ENCODE results near the gene NCBP2.
A peak's percentile ranks its signal among the peaks of the same experiment; 100 is the strongest.
"Not testable (repeated sequence)": the region's sequence is repeated elsewhere in the genome, so short reads cannot be mapped to it uniquely, and the experiment has no call there.

Gene NCBP2

GRCh38 chr3:196948442-196949284, 6.3 kb upstream of the NCBP2 start:
- no peak for TF ChIP-seq CTCF (IDR thresholded peaks at IDR 0.05; ENCODE audit: low read depth, low read length)
- H3K4me3 ChIP-seq (replicated peaks in 1 of 2; ENCODE audit: low read depth in 2 of 2, low read length in 2 of 2), result no peak overlapping the region

GRCh38 chr3:196947860-196948441, 5.6 kb upstream of the NCBP2 start:
- no peak overlapping the region for H3K4me3 ChIP-seq (replicated peaks in 1 of 2; ENCODE audit: low read depth in 2 of 2, low read length in 2 of 2)
- no peak for TF ChIP-seq CTCF (IDR thresholded peaks at IDR 0.05; ENCODE audit: low read depth, low read length)
- DNase-seq (ENCODE audit: low read depth in 2 of 2), result no peak

More at GRCh38 chr3:196948442-196949284, 6.3 kb upstream of the NCBP2 start:
- DNase-seq (ENCODE audit: low read depth in 2 of 2), result peak in 1 of 2 donors; percentile 16

- DNase-seq (ENCODE audit: low read depth in 2 of 2), result no peak
- no peak overlapping the region for H3K4me3 ChIP-seq (replicated peaks in 1 of 2; ENCODE audit: low read depth in 2 of 2, low read length in 2 of 2)
Measured at GRCh38 chr3:196947136-196947859, 5.0 kb upstream of the NCBP2 start.

GRCh38 chr3:196944037-196944790, 1.9 kb upstream of the NCBP2 start:
- DNase-seq (ENCODE audit: low read depth in 2 of 2); H3K4me3 ChIP-seq (replicated peaks in 1 of 2; ENCODE audit: low read depth in 2 of 2, low read length in 2 of 2): not testable (repeated sequence)

More at GRCh38 chr3:196947136-196947859, 5.0 kb upstream of the NCBP2 start:
- TF ChIP-seq CTCF (IDR thresholded peaks at IDR 0.05; ENCODE audit: low read depth, low read length), result peak; percentile 27

GRCh38 chr3:196942915-196943277, 568 bp upstream of the NCBP2 start:
- DNase-seq (ENCODE audit: low read depth in 2 of 2), result peak; percentile 21 to 51
- no peak for TF ChIP-seq CTCF (IDR thresholded peaks at IDR 0.05; ENCODE audit: low read depth, low read length)
- peak overlapping the region; percentile 98 to 99 for H3K4me3 ChIP-seq (replicated peaks in 1 of 2; ENCODE audit: low read depth in 2 of 2, low read length in 2 of 2)

- peak overlapping the region; percentile 98 to 99 for H3K4me3 ChIP-seq (replicated peaks in 1 of 2; ENCODE audit: low read depth in 2 of 2, low read length in 2 of 2)
- TF ChIP-seq CTCF (IDR thresholded peaks at IDR 0.05; ENCODE audit: low read depth, low read length), result no peak
- DNase-seq (ENCODE audit: low read depth in 2 of 2), result peak in 1 of 2 donors; percentile 62
Measured at GRCh38 chr3:196941729-196942225, 551 bp downstream of the NCBP2 start.
